ENCODE results near the gene TRAF2. TPM values are rescaled to one million over a fixed set of nuclear protein-coding genes. Genes with fewer than 3 reads are reported as not detected.

The TRAF2 gene
- total RNA-seq, 3 donors from 2014 or later: 3.4 to 8.9 (median 8.5) TPM

- H3K27me3 ChIP-seq: no peaks in the 10 kb centered on the region
- H3K27ac ChIP-seq: no peak overlapping the region
- no peak for DNase-seq (ENCODE audit: low spot score in 2 of 2)
- no peaks in the 10 kb centered on the region for H3K4me1 ChIP-seq
- H3K36me3 ChIP-seq: no peaks in the 10 kb centered on the region
- H3K4me3 ChIP-seq: no peak overlapping the region
- TF ChIP-seq POLR2AphosphoS5 (IDR thresholded peaks at IDR 0.05) (no peak), POLR2A (IDR thresholded peaks at IDR 0.05) (no peak), CTCF (IDR thresholded peaks at IDR 0.05) (no peak)
- H3K9me3 ChIP-seq: no peaks in the 10 kb centered on the region
- intact Hi-C loops (cut with DNase I; ENCODE audit: low total_unique reads): no loop called here
Measured at GRCh38 chr9:136913701-136914438, 27.6 kb downstream of the TRAF2 start.

GRCh38 chr9:136915632-136916329 lies 29.5 kb downstream of the TRAF2 start:
- Histone ChIP-seq H3K27me3 (no peaks in the 10 kb centered on the region), H3K9me3 (no peaks in the 10 kb centered on the region), H3K4me1 (no peaks in the 10 kb centered on the region), H3K27ac (no peak overlapping the region), H3K36me3 (no peaks in the 10 kb centered on the region), H3K4me3 (no peak overlapping the region)
- intact Hi-C loops (cut with DNase I; ENCODE audit: low total_unique reads): no loop called here
- DNase-seq (ENCODE audit: low spot score in 2 of 2): no peak
- TF ChIP-seq POLR2A (IDR thresholded peaks at IDR 0.05) (no peak), POLR2AphosphoS5 (IDR thresholded peaks at IDR 0.05) (no peak), CTCF (IDR thresholded peaks at IDR 0.05) (no peak)

GRCh38 chr9:136916330-136917184 lies 30.2 kb downstream of the TRAF2 start:
- DNase-seq (ENCODE audit: low spot score in 2 of 2): no peak
- H3K4me1 ChIP-seq: no peaks in the 10 kb centered on the region
- no peaks in the 10 kb centered on the region for H3K27me3 ChIP-seq
- no peak overlapping the region for H3K4me3 ChIP-seq
- H3K9me3 ChIP-seq: no peaks in the 10 kb centered on the region
- H3K36me3 ChIP-seq: no peaks in the 10 kb centered on the region
- TF ChIP-seq CTCF (IDR thresholded peaks at IDR 0.05) (no peak), POLR2AphosphoS5 (IDR thresholded peaks at IDR 0.05) (no peak), POLR2A (IDR thresholded peaks at IDR 0.05) (no peak)
- H3K27ac ChIP-seq: no peak overlapping the region
- intact Hi-C loops (cut with DNase I; ENCODE audit: low total_unique reads): no loop called here

GRCh38 chr9:136917902-136918301 lies 31.6 kb downstream of the TRAF2 start:
- H3K27me3 ChIP-seq: no peaks in the 10 kb centered on the region
- no peak for TF ChIP-seq POLR2A (IDR thresholded peaks at IDR 0.05)
- TF ChIP-seq POLR2AphosphoS5 (IDR thresholded peaks at IDR 0.05): no peak
- intact Hi-C loops (cut with DNase I; ENCODE audit: low total_unique reads): no loop called here
- H3K4me3 ChIP-seq: no peak overlapping the region
- H3K36me3 ChIP-seq: no peaks in the 10 kb centered on the region
- H3K9me3 ChIP-seq: no peaks in the 10 kb centered on the region
- H3K27ac ChIP-seq: no peak overlapping the region
- DNase-seq (ENCODE audit: low spot score in 2 of 2): no peak
- H3K4me1 ChIP-seq: no peaks in the 10 kb centered on the region

GRCh38 chr9:136920069-136920468 lies 33.8 kb downstream of the TRAF2 start:
- intact Hi-C loops (cut with DNase I; ENCODE audit: low total_unique reads): no loop called here
- Histone ChIP-seq H3K27me3 (no peaks in the 10 kb centered on the region), H3K4me1 (no peaks in the 10 kb centered on the region), H3K4me3 (no peak overlapping the region), H3K36me3 (no peaks in the 10 kb centered on the region), H3K27ac (no peak overlapping the region), H3K9me3 (no peaks in the 10 kb centered on the region)
- no peak for TF ChIP-seq POLR2A (IDR thresholded peaks at IDR 0.05)
- TF ChIP-seq POLR2AphosphoS5 (IDR thresholded peaks at IDR 0.05): no peak
- no peak for DNase-seq (ENCODE audit: low spot score in 2 of 2)
